Vagina (tissue), 2 donors: ENCODE results near the gene CHCHD6. TPM values are rescaled to one million over a fixed set of nuclear protein-coding genes. Genes with fewer than 3 reads are reported as not detected.

Source experiments
- DNase-seq, 2 donors: peaks; one replicate each; pipeline ENCODE4 v3.0.0-alpha.2; 2017; ENCODE audit errors: extremely low spot score in 2 of 2
- H3K27ac ChIP-seq: fragments of 200-600 bp; sonication (generic); one replicate; pipeline ENCODE4 v1.5.1; 2019
- H3K27me3 ChIP-seq: fragments of 200-600 bp; sonication (generic); one replicate; pipeline ENCODE4 v1.5.1; 2019
- H3K36me3 ChIP-seq, 2 donors: fragments of 200-600 bp; sonication (generic); one replicate each; pipeline ENCODE4 v1.5.1; 2017 to 2019
- H3K4me1 ChIP-seq: fragments of 200-600 bp; sonication (generic); one replicate; pipeline ENCODE4 v1.5.1; 2019
- H3K4me3 ChIP-seq, 2 donors: fragments of 200-600 bp; sonication (generic); 1 replicate in 1 of 2; 2 replicates in 1 of 2; pipeline ENCODE4 v1.5.1; 2016 to 2019
- H3K9me3 ChIP-seq: fragments of 200-600 bp; sonication (generic); one replicate; pipeline ENCODE4 v1.5.1; 2019
- CTCF ChIP-seq, 3 experiments: fragments of 450-650 bp in 2 of 3; fragments of 200-600 bp in 1 of 3; sonication (generic) in 1 of 3; IDR thresholded peaks; one replicate each; pipeline ENCODE4 v1.5.1; 2017 to 2019; ENCODE audit warnings: antibody characterized with exemption in 3 of 3, mild to moderate bottlenecking in 2 of 3, moderate library complexity in 2 of 3
- POLR2A ChIP-seq, 2 donors: fragments of 450-650 bp; IDR thresholded peaks; one replicate each; pipeline ENCODE4 v1.6.1; 2017; ENCODE audit warnings: antibody characterized with exemption in 2 of 2, mild to moderate bottlenecking in 2 of 2, moderate library complexity in 2 of 2
- POLR2AphosphoS5 ChIP-seq, 2 donors: sonication (generic); formaldehyde crosslinking; IDR thresholded peaks; one replicate each; pipeline ENCODE4 v1.9.0; 2017; ENCODE audit warnings: antibody characterized with exemption in 2 of 2, mild to moderate bottlenecking in 2 of 2, low read depth in 1 of 2; ENCODE audit not compliant: insufficient read depth in 1 of 2
- intact Hi-C: fragments of 100-400 bp; cut with DNase I; formaldehyde crosslinking; loops from one replicate; pipeline ENCODE4 v1.15.1; 2023
- total RNA-seq: library from RNA; depleted of rRNA; stranded (reverse); fragments of >200 nt; gene quantifications from one replicate; pipeline ENCODE4 v1.2.3, GENCODE V29; 2016

The CHCHD6 gene
- total RNA-seq, 1 donor from 2014 or later = 12.8 TPM

GRCh38 chr3:126924458-126924857, 220.4 kb downstream of the CHCHD6 start:
- peaks cover 17% of the 10 kb centered on the region for H3K4me1 ChIP-seq
- no peaks in the 10 kb centered on the region for H3K9me3 ChIP-seq
- TF ChIP-seq CTCF (IDR thresholded peaks at IDR 0.05) = no peak
- TF ChIP-seq POLR2A (IDR thresholded peaks at IDR 0.05) = no peak
- TF ChIP-seq POLR2AphosphoS5 (IDR thresholded peaks at IDR 0.05; ENCODE audit: insufficient read depth in 1 of 2, low read depth in 1 of 2) = no peak
- intact Hi-C loops = no loop called here
- DNase-seq = no peak
- no peak overlapping the region for H3K4me3 ChIP-seq
- no peaks in the 10 kb centered on the region for H3K27me3 ChIP-seq
- H3K27ac ChIP-seq = no peak overlapping the region
- H3K36me3 ChIP-seq = no peaks in the 10 kb centered on the region

- DNase-seq = no peak
- peaks cover 18% of the 10 kb centered on the region for H3K4me1 ChIP-seq
- no peaks in the 10 kb centered on the region for H3K27me3 ChIP-seq
- no peaks in the 10 kb centered on the region for H3K9me3 ChIP-seq
- H3K4me3 ChIP-seq = no peak overlapping the region
- no peak for TF ChIP-seq CTCF (IDR thresholded peaks at IDR 0.05)
- no peak for TF ChIP-seq POLR2A (IDR thresholded peaks at IDR 0.05)
- TF ChIP-seq POLR2AphosphoS5 (IDR thresholded peaks at IDR 0.05; ENCODE audit: insufficient read depth in 1 of 2, low read depth in 1 of 2) = no peak
- intact Hi-C loops = no loop called here
- no peaks in the 10 kb centered on the region for H3K36me3 ChIP-seq
- H3K27ac ChIP-seq = no peak overlapping the region
Measured at GRCh38 chr3:126925411-126926171, 221.6 kb downstream of the CHCHD6 start.

GRCh38 chr3:126926684-126927400, 222.8 kb downstream of the CHCHD6 start:
- Histone ChIP-seq H3K36me3 (no peaks in the 10 kb centered on the region), H3K4me1 (peaks cover 30% of the 10 kb centered on the region), H3K4me3 (peak overlapping the region in 1 of 2 donors; percentile 16), H3K9me3 (no peaks in the 10 kb centered on the region), H3K27me3 (no peaks in the 10 kb centered on the region), H3K27ac (peak overlapping the region; percentile 1)
- TF ChIP-seq POLR2AphosphoS5 (IDR thresholded peaks at IDR 0.05; ENCODE audit: insufficient read depth in 1 of 2, low read depth in 1 of 2) = peak; percentile 35 to 63
- peak in 1 of 3 experiments; percentile 37 for TF ChIP-seq CTCF (IDR thresholded peaks at IDR 0.05)
- no peak for TF ChIP-seq POLR2A (IDR thresholded peaks at IDR 0.05)
- intact Hi-C loops = no loop called here
- DNase-seq = no peak

GRCh38 chr3:126927401-126927750, 223.3 kb downstream of the CHCHD6 start:
- intact Hi-C loops = no loop called here
- Histone ChIP-seq H3K4me1 (peaks cover 36% of the 10 kb centered on the region), H3K36me3 (no peaks in the 10 kb centered on the region), H3K27me3 (no peaks in the 10 kb centered on the region), H3K9me3 (no peaks in the 10 kb centered on the region), H3K4me3 (no peak overlapping the region), H3K27ac (peak overlapping the region; percentile 1)
- DNase-seq = no peak
- no peak for TF ChIP-seq POLR2A (IDR thresholded peaks at IDR 0.05)
- TF ChIP-seq CTCF (IDR thresholded peaks at IDR 0.05) = no peak
- no peak for TF ChIP-seq POLR2AphosphoS5 (IDR thresholded peaks at IDR 0.05; ENCODE audit: insufficient read depth in 1 of 2, low read depth in 1 of 2)

- intact Hi-C loops = no loop called here
- Histone ChIP-seq H3K4me1 (peaks cover 39% of the 10 kb centered on the region), H3K9me3 (no peaks in the 10 kb centered on the region), H3K27ac (no peak overlapping the region), H3K27me3 (no peaks in the 10 kb centered on the region), H3K4me3 (no peak overlapping the region), H3K36me3 (no peaks in the 10 kb centered on the region)
- TF ChIP-seq POLR2AphosphoS5 (IDR thresholded peaks at IDR 0.05; ENCODE audit: insufficient read depth in 1 of 2, low read depth in 1 of 2) (no peak), CTCF (IDR thresholded peaks at IDR 0.05) (no peak), POLR2A (IDR thresholded peaks at IDR 0.05) (no peak)
- no peak for DNase-seq
Measured at GRCh38 chr3:126927846-126928245, 223.8 kb downstream of the CHCHD6 start.
